GM23338 (cell line): Measurements from ENCODE around the gene ZNF587B. TPM values are rescaled to one million over a fixed set of nuclear protein-coding genes. Genes with fewer than 3 reads are reported as not detected.

Experiments
- ATAC-seq: fragments of 200-7000 bp; cut with Tn5 transposase; 3 replicates; pipeline ENCODE4 v1.9.1; 2020
- DNase-seq: peaks from one replicate; pipeline ENCODE4 v3.0.0-alpha.2; 2015; ENCODE audit warnings: low spot score
- H2AFZ ChIP-seq: fragments of 200-600 bp; sonication (generic); 2 replicates; pipeline ENCODE4 v1.8.0; 2016; ENCODE audit warnings: antibody characterized with exemption, mild to moderate bottlenecking, moderate library complexity
- H3F3A ChIP-seq: fragments of 200-600 bp; sonication (generic); replicated peaks from 2 replicates; pipeline ENCODE4 v1.8.0; 2017; ENCODE audit warnings: antibody characterized with exemption, mixed run types, low read depth
- H3K27ac ChIP-seq: fragments of 200-600 bp; sonication (generic); 2 replicates; pipeline ENCODE4 v1.6.1; 2016; ENCODE audit warnings: low read depth
- H3K27me3 ChIP-seq: fragments of 200-600 bp; sonication (generic); 2 replicates; pipeline ENCODE4 v1.8.0; 2016; ENCODE audit warnings: mild to moderate bottlenecking, mixed run types, moderate library complexity; ENCODE audit not compliant: insufficient read depth
- H3K36me3 ChIP-seq: fragments of 200-600 bp; sonication (generic); 2 replicates; pipeline ENCODE4 v1.8.0; 2016; ENCODE audit warnings: mild to moderate bottlenecking; ENCODE audit not compliant: insufficient read depth
- H3K4me1 ChIP-seq: fragments of 200-600 bp; sonication (generic); 2 replicates; pipeline ENCODE4 v1.8.0; 2016; ENCODE audit warnings: mild to moderate bottlenecking, moderate library complexity; ENCODE audit not compliant: insufficient read depth
- H3K4me2 ChIP-seq: fragments of 200-600 bp; sonication (generic); 2 replicates; pipeline ENCODE4 v1.7.1; 2017; ENCODE audit warnings: mixed run types
- H3K4me3 ChIP-seq: fragments of 200-600 bp; sonication (generic); 2 replicates; pipeline ENCODE4 v1.6.1; 2016; ENCODE audit warnings: mixed run types
- H3K79me2 ChIP-seq: fragments of 200-600 bp; sonication (generic); replicated peaks from 2 replicates; pipeline ENCODE4 v1.8.0; 2017; ENCODE audit warnings: mild to moderate bottlenecking; ENCODE audit not compliant: insufficient read depth
- H3K9me2 ChIP-seq: fragments of 200-600 bp; sonication (generic); 2 replicates; pipeline ENCODE4 v1.8.0; 2017; ENCODE audit not compliant: insufficient read depth
- H4K20me1 ChIP-seq: fragments of 200-600 bp; sonication (generic); replicated peaks from 2 replicates; pipeline ENCODE4 v1.8.0; 2017; ENCODE audit warnings: mild to moderate bottlenecking; ENCODE audit not compliant: insufficient read depth
- H3K27ac Mint-ChIP-seq: 2 replicates; pipeline ENCODE4 v1.8.0; 2020; ENCODE audit warnings: inconsistent platforms, mild to moderate bottlenecking, moderate library complexity, mixed read lengths
- H3K27me3 Mint-ChIP-seq: 3 replicates; pipeline ENCODE4 v1.8.0; 2022; ENCODE audit warnings: low read depth, mild to moderate bottlenecking, moderate library complexity, mixed read lengths, inconsistent platforms; ENCODE audit not compliant: insufficient read depth, poor library complexity
- H3K36me3 Mint-ChIP-seq: 3 replicates; pipeline ENCODE4 v1.8.0; 2021; ENCODE audit warnings: low read depth, mild to moderate bottlenecking, inconsistent platforms, moderate library complexity, mixed read lengths
- H3K4me1 Mint-ChIP-seq: 3 replicates; pipeline ENCODE4 v1.8.0; 2020; ENCODE audit warnings: mild to moderate bottlenecking, inconsistent platforms, mixed read lengths
- H3K4me3 Mint-ChIP-seq: 3 replicates; pipeline ENCODE4 v1.8.0; 2021; ENCODE audit warnings: moderate library complexity, mild to moderate bottlenecking, inconsistent platforms, mixed read lengths
- H3K9me3 Mint-ChIP-seq: 3 replicates; pipeline ENCODE4 v1.8.0; 2020; ENCODE audit warnings: moderate library complexity, mild to moderate bottlenecking, inconsistent platforms, mixed read lengths
- CREB1 ChIP-seq: fragments of 250-450 bp; sonication (Bioruptor Pico); IDR thresholded peaks from 2 replicates; pipeline ENCODE4 v1.5.0; 2020; ENCODE audit warnings: low read depth, mild to moderate bottlenecking, moderate library complexity
- EZH2 ChIP-seq: fragments of 200-600 bp; sonication (generic); IDR thresholded peaks from one replicate; pipeline ENCODE4 v1.8.0; 2017; ENCODE audit warnings: antibody characterized with exemption, mild to moderate bottlenecking, low read depth; ENCODE audit not compliant: unreplicated experiment
- EZH2phosphoT487 ChIP-seq: fragments of 200-600 bp; sonication (generic); IDR thresholded peaks from one replicate; pipeline ENCODE4 v1.8.1; 2018; ENCODE audit warnings: antibody characterized with exemption; ENCODE audit not compliant: unreplicated experiment
- JUNB ChIP-seq: IDR thresholded peaks from one replicate; pipeline ENCODE4 v1.6.1; 2016; ENCODE audit warnings: antibody characterized with exemption; ENCODE audit not compliant: unreplicated experiment
- NANOG ChIP-seq: IDR thresholded peaks from 2 replicates; pipeline ENCODE4 v1.6.1; 2016; ENCODE audit warnings: antibody characterized with exemption, borderline replicate concordance
- POLR2AphosphoS5 ChIP-seq: IDR thresholded peaks from 2 replicates; pipeline ENCODE4 v1.6.1; 2016; ENCODE audit warnings: antibody characterized with exemption, low read depth
- STAT1 ChIP-seq: IDR thresholded peaks from one replicate; pipeline ENCODE4 v1.6.1; 2016; ENCODE audit warnings: antibody characterized with exemption; ENCODE audit not compliant: unreplicated experiment
- ZNF114 ChIP-seq: fragments of 250-450 bp; sonication (Bioruptor Pico); IDR thresholded peaks from 2 replicates; pipeline ENCODE4 v1.5.0; 2020; ENCODE audit warnings: mild to moderate bottlenecking, moderate library complexity
- ZNF331 ChIP-seq: fragments of 250-450 bp; sonication (Bioruptor Pico); IDR thresholded peaks from 2 replicates; pipeline ENCODE4 v1.5.0; 2020; ENCODE audit warnings: low read depth, mild to moderate bottlenecking, moderate library complexity
- polyA plus RNA-seq: library from polyadenylated mRNA; unstranded; fragments of >200 nt; fragmentation: Nextera tagmentation; extraction: Ambion mirVana; gene quantifications from 2 replicates; pipeline ENCODE4 v1.2.1, GENCODE V29; 2016
- total RNA-seq: library from RNA; depleted of rRNA; stranded (reverse); fragments of >200 nt; shearing (Covaris generic); gene quantifications from 2 replicates; pipeline ENCODE4 v1.2.3, GENCODE V29; 2014
- TF ChIP-seq, protein P1 (sequence below): IDR thresholded peaks from one replicate; pipeline ENCODE4 v1.6.1; 2018; ENCODE audit warnings: antibody characterized with exemption; ENCODE audit not compliant: unreplicated experiment
- TF ChIP-seq, protein P2 (sequence below), 2 experiments: fragments of 200-600 bp in 1 of 2; sonication (generic) in 1 of 2; conservative IDR thresholded peaks; 2 replicates each; pipeline versions ENCODE4 v1.5.1 to v1.6.1; 2016 to 2017; ENCODE audit warnings: antibody characterized with exemption in 2 of 2, low read depth in 2 of 2, mild to moderate bottlenecking in 2 of 2, moderate library complexity in 1 of 2
- TF ChIP-seq, protein P3 (sequence below): IDR thresholded peaks from 2 replicates; pipeline ENCODE4 v1.6.1; 2016; ENCODE audit warnings: antibody characterized with exemption
- TF ChIP-seq, protein P4 (sequence below): fragments of 250-450 bp; sonication (Bioruptor Pico); IDR thresholded peaks from 2 replicates; pipeline ENCODE4 v1.5.0; 2020; ENCODE audit warnings: mild to moderate bottlenecking, moderate library complexity

The ZNF587B gene
- total and polyA plus RNA-seq, 2 experiments from 2014 or later: 16.6 to 62.0 TPM

DNA sequence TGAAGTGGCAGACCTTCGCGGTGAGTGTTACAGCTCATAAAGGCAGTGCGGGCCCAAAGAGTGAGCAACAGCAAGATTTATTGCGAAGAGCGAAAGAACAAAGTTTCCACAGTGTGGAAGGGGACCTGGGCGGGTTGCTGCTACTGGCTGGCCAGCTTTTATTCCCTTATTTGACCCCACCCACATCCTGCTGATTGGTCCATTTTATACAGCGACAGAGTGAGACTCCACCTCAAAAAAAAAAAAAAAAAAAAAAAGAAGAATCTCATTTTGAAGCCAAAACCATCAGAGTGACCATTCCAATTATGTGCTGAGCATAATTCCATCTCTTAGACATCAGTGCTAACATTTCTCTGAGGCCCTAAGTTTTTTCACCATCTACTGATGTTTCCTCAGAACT is 13.4 kb upstream of the ZNF587B start:
- Mint-ChIP-seq H3K9me3 (no peaks in the 10 kb centered on the region; the same call in 2 of the 3 replicates), H3K4me1 (peaks cover 41% of the 10 kb centered on the region), H3K36me3 (peaks cover 27% of the 10 kb centered on the region), H3K27ac (no peak overlapping the region), H3K27me3 (peaks cover 16% of the 10 kb centered on the region), H3K4me3 (no peak overlapping the region)
- no peak overlapping the region for H3K27ac ChIP-seq
- no peak overlapping the region for H2AFZ ChIP-seq
- no peak overlapping the region for H3K4me2 ChIP-seq
- peak; percentile 27 for DNase-seq
- peaks cover 6% of the 10 kb centered on the region; the same call in 1 of the 2 replicates for H3F3A ChIP-seq
- H3K27me3 ChIP-seq: no peaks in the 10 kb centered on the region
- H3K9me2 ChIP-seq: no peaks in the 10 kb centered on the region
- ATAC-seq: no peak
- peaks cover 15% of the 10 kb centered on the region for H3K4me1 ChIP-seq
- TF ChIP-seq EZH2: no peak
- TF ChIP-seq, protein P1, sequence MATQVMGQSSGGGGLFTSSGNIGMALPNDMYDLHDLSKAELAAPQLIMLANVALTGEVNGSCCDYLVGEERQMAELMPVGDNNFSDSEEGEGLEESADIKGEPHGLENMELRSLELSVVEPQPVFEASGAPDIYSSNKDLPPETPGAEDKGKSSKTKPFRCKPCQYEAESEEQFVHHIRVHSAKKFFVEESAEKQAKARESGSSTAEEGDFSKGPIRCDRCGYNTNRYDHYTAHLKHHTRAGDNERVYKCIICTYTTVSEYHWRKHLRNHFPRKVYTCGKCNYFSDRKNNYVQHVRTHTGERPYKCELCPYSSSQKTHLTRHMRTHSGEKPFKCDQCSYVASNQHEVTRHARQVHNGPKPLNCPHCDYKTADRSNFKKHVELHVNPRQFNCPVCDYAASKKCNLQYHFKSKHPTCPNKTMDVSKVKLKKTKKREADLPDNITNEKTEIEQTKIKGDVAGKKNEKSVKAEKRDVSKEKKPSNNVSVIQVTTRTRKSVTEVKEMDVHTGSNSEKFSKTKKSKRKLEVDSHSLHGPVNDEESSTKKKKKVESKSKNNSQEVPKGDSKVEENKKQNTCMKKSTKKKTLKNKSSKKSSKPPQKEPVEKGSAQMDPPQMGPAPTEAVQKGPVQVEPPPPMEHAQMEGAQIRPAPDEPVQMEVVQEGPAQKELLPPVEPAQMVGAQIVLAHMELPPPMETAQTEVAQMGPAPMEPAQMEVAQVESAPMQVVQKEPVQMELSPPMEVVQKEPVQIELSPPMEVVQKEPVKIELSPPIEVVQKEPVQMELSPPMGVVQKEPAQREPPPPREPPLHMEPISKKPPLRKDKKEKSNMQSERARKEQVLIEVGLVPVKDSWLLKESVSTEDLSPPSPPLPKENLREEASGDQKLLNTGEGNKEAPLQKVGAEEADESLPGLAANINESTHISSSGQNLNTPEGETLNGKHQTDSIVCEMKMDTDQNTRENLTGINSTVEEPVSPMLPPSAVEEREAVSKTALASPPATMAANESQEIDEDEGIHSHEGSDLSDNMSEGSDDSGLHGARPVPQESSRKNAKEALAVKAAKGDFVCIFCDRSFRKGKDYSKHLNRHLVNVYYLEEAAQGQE: no peak
- TF ChIP-seq, protein P2, sequence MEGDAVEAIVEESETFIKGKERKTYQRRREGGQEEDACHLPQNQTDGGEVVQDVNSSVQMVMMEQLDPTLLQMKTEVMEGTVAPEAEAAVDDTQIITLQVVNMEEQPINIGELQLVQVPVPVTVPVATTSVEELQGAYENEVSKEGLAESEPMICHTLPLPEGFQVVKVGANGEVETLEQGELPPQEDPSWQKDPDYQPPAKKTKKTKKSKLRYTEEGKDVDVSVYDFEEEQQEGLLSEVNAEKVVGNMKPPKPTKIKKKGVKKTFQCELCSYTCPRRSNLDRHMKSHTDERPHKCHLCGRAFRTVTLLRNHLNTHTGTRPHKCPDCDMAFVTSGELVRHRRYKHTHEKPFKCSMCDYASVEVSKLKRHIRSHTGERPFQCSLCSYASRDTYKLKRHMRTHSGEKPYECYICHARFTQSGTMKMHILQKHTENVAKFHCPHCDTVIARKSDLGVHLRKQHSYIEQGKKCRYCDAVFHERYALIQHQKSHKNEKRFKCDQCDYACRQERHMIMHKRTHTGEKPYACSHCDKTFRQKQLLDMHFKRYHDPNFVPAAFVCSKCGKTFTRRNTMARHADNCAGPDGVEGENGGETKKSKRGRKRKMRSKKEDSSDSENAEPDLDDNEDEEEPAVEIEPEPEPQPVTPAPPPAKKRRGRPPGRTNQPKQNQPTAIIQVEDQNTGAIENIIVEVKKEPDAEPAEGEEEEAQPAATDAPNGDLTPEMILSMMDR (conservative IDR thresholded peaks at IDR 0.05; ENCODE audit: low read depth in 2 of 2): no peak
- TF ChIP-seq JUNB: no peak
- TF ChIP-seq ZNF331 (CRISPR knock-in tag): no peak
- no peak for TF ChIP-seq ZNF114 (CRISPR knock-in tag)
- TF ChIP-seq, protein P3, sequence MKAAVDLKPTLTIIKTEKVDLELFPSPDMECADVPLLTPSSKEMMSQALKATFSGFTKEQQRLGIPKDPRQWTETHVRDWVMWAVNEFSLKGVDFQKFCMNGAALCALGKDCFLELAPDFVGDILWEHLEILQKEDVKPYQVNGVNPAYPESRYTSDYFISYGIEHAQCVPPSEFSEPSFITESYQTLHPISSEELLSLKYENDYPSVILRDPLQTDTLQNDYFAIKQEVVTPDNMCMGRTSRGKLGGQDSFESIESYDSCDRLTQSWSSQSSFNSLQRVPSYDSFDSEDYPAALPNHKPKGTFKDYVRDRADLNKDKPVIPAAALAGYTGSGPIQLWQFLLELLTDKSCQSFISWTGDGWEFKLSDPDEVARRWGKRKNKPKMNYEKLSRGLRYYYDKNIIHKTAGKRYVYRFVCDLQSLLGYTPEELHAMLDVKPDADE: no peak
- no peak for TF ChIP-seq EZH2phosphoT487
- no peak for TF ChIP-seq POLR2AphosphoS5
- no peak for TF ChIP-seq NANOG
- no peak for TF ChIP-seq STAT1
- TF ChIP-seq, protein P4, sequence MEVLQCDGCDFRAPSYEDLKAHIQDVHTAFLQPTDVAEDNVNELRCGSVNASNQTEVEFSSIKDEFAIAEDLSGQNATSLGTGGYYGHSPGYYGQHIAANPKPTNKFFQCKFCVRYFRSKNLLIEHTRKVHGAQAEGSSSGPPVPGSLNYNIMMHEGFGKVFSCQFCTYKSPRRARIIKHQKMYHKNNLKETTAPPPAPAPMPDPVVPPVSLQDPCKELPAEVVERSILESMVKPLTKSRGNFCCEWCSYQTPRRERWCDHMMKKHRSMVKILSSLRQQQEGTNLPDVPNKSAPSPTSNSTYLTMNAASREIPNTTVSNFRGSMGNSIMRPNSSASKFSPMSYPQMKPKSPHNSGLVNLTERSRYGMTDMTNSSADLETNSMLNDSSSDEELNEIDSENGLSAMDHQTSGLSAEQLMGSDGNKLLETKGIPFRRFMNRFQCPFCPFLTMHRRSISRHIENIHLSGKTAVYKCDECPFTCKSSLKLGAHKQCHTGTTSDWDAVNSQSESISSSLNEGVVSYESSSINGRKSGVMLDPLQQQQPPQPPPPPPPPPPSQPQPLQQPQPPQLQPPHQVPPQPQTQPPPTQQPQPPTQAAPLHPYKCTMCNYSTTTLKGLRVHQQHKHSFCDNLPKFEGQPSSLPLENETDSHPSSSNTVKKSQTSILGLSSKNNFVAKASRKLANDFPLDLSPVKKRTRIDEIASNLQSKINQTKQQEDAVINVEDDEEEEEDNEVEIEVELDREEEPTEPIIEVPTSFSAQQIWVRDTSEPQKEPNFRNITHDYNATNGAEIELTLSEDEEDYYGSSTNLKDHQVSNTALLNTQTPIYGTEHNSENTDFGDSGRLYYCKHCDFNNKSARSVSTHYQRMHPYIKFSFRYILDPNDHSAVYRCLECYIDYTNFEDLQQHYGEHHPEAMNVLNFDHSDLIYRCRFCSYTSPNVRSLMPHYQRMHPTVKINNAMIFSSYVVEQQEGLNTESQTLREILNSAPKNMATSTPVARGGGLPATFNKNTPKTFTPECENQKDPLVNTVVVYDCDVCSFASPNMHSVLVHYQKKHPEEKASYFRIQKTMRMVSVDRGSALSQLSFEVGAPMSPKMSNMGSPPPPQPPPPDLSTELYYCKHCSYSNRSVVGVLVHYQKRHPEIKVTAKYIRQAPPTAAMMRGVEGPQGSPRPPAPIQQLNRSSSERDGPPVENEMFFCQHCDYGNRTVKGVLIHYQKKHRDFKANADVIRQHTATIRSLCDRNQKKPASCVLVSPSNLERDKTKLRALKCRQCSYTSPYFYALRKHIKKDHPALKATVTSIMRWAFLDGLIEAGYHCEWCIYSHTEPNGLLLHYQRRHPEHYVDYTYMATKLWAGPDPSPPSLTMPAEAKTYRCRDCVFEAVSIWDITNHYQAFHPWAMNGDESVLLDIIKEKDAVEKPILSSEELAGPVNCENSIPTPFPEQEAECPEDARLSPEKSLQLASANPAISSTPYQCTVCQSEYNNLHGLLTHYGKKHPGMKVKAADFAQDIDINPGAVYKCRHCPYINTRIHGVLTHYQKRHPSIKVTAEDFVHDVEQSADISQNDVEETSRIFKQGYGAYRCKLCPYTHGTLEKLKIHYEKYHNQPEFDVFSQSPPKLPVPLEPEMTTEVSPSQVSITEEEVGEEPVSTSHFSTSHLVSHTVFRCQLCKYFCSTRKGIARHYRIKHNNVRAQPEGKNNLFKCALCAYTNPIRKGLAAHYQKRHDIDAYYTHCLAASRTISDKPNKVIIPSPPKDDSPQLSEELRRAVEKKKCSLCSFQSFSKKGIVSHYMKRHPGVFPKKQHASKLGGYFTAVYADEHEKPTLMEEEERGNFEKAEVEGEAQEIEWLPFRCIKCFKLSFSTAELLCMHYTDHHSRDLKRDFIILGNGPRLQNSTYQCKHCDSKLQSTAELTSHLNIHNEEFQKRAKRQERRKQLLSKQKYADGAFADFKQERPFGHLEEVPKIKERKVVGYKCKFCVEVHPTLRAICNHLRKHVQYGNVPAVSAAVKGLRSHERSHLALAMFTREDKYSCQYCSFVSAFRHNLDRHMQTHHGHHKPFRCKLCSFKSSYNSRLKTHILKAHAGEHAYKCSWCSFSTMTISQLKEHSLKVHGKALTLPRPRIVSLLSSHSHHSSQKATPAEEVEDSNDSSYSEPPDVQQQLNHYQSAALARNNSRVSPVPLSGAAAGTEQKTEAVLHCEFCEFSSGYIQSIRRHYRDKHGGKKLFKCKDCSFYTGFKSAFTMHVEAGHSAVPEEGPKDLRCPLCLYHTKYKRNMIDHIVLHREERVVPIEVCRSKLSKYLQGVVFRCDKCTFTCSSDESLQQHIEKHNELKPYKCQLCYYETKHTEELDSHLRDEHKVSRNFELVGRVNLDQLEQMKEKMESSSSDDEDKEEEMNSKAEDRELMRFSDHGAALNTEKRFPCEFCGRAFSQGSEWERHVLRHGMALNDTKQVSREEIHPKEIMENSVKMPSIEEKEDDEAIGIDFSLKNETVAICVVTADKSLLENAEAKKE (CRISPR knock-in tag): no peak
- no peak for TF ChIP-seq CREB1 (CRISPR knock-in tag)
- peaks cover 54% of the 10 kb centered on the region for H3K79me2 ChIP-seq
- H3K36me3 ChIP-seq: peaks cover 12% of the 10 kb centered on the region
- peaks cover 24% of the 10 kb centered on the region for H4K20me1 ChIP-seq
- no peak overlapping the region for H3K4me3 ChIP-seq
